RWPE2 (cell line): Measurements from ENCODE around the gene CMSS1.

Experiments used
- ATAC-seq: fragments of 200-7000 bp; cut with Tn5 transposase; 3 replicates; pipeline ENCODE4 v1.9.1; 2021; ENCODE audit warnings: low read depth
- DNase-seq: peaks from one replicate; pipeline ENCODE4 v3.0.0-alpha.2; 2020; ENCODE audit warnings: low spot score
- H3K27ac ChIP-seq: fragments of 450-650 bp; 2 replicates; pipeline ENCODE4 v1.5.1; 2017; ENCODE audit warnings: mild to moderate bottlenecking; ENCODE audit not compliant: poor library complexity, severe bottlenecking
- H3K27me3 ChIP-seq: fragments of 250-450 bp; sonication (Bioruptor Pico); 2 replicates; pipeline ENCODE4 v1.5.1; 2021; ENCODE audit warnings: mild to moderate bottlenecking, moderate library complexity; ENCODE audit not compliant: insufficient read depth, poor library complexity, severe bottlenecking
- H3K36me3 ChIP-seq: fragments of 250-450 bp; sonication (Bioruptor Pico); 2 replicates; pipeline ENCODE4 v1.5.1; 2020; ENCODE audit warnings: low read depth, mild to moderate bottlenecking, moderate library complexity
- H3K4me1 ChIP-seq: fragments of 250-450 bp; sonication (Bioruptor Pico); 2 replicates; pipeline ENCODE4 v1.5.1; 2021; ENCODE audit warnings: mild to moderate bottlenecking, moderate library complexity; ENCODE audit not compliant: insufficient read depth, poor library complexity, severe bottlenecking
- H3K4me3 ChIP-seq: fragments of 250-450 bp; sonication (Bioruptor Pico); 2 replicates; pipeline ENCODE4 v1.5.1; 2021; ENCODE audit warnings: mild to moderate bottlenecking, moderate library complexity; ENCODE audit not compliant: severe bottlenecking
- H3K9me3 ChIP-seq: fragments of 250-450 bp; sonication (Bioruptor Pico); 2 replicates; pipeline ENCODE4 v1.5.1; 2021; ENCODE audit warnings: mild to moderate bottlenecking, moderate library complexity; ENCODE audit not compliant: severe bottlenecking
- CTCF ChIP-seq: fragments of 450-650 bp; IDR thresholded peaks from one replicate; pipeline ENCODE4 v1.5.1; 2017; ENCODE audit warnings: mild to moderate bottlenecking, moderate library complexity; ENCODE audit not compliant: poor library complexity, severe bottlenecking

The CMSS1 gene

GRCh38 chr3:100230710-100231109, 413.0 kb downstream of the CMSS1 start:
- Histone ChIP-seq H3K9me3 (no peaks in the 10 kb centered on the region), H3K27me3 (no peaks in the 10 kb centered on the region), H3K4me1 (peaks cover 5% of the 10 kb centered on the region), H3K36me3 (no peaks in the 10 kb centered on the region), H3K27ac (peak overlapping the region; percentile 34), H3K4me3 (no peak overlapping the region)
- DNase-seq = no peak
- ATAC-seq = no peak
- no peak for TF ChIP-seq CTCF
